CD14-positive monocyte (primary cell): ENCODE data around the gene IRS1. TPM values are rescaled to one million over a fixed set of nuclear protein-coding genes. Genes with fewer than 3 reads are reported as not detected.

ENCODE experiments used
- DNase-seq, 3 donors: peaks; one replicate each; pipeline ENCODE4 v3.0.0-alpha.2; 2011 to 2022
- H2AFZ ChIP-seq: 2 replicates; pipeline ENCODE4 v1.6.0; 2012; ENCODE audit warnings: mild to moderate bottlenecking, low read depth, low read length, inconsistent platforms; ENCODE audit not compliant: insufficient read depth, poor library complexity, severe bottlenecking
- H3K27ac ChIP-seq, 2 donors: 1 replicate in 1 of 2; 2 replicates in 1 of 2; pipeline ENCODE4 v1.5.1; 2012 to 2013; ENCODE audit warnings: low read length in 2 of 2, control low read depth in 1 of 2, inconsistent platforms in 1 of 2, low read depth in 1 of 2, mild to moderate bottlenecking in 1 of 2
- H3K27me3 ChIP-seq, 2 donors: one replicate each; pipeline versions ENCODE4 v1.6.0 to v1.6.1; 2011 to 2013; ENCODE audit warnings: low read length in 2 of 2; ENCODE audit not compliant: control insufficient read depth in 2 of 2, insufficient read depth in 2 of 2
- H3K36me3 ChIP-seq, 2 donors: replicated peaks in 1 of 2; 1 replicate in 1 of 2; 2 replicates in 1 of 2; pipeline versions ENCODE4 v1.5.1 to v1.6.1; 2012 to 2013; ENCODE audit warnings: low read length in 2 of 2, control low read depth in 1 of 2, inconsistent platforms in 1 of 2, mild to moderate bottlenecking in 1 of 2; ENCODE audit not compliant: insufficient read depth in 2 of 2, control insufficient read depth in 1 of 2
- H3K4me1 ChIP-seq, 2 donors: 1 replicate in 1 of 2; 2 replicates in 1 of 2; pipeline versions ENCODE4 v1.5.1 to v1.6.1; 2012 to 2013; ENCODE audit warnings: low read length in 2 of 2, control low read depth in 1 of 2, inconsistent platforms in 1 of 2, mild to moderate bottlenecking in 1 of 2, moderate library complexity in 1 of 2; ENCODE audit not compliant: insufficient read depth in 2 of 2, control insufficient read depth in 1 of 2
- H3K4me2 ChIP-seq: replicated peaks from 2 replicates; pipeline ENCODE3; 2012; ENCODE audit warnings: low read length, moderate library complexity, mild to moderate bottlenecking; ENCODE audit not compliant: poor library complexity, severe bottlenecking; ENCODE audit errors: extremely low read depth
- H3K4me3 ChIP-seq, 3 experiments: fragments of 200-600 bp in 1 of 3; sonication (generic) in 1 of 3; replicated peaks in 1 of 3; 1 replicate in 2 of 3; 2 replicates in 1 of 3; pipeline ENCODE4 v1.5.1; 2011 to 2013; ENCODE audit warnings: low read length in 3 of 3, mild to moderate bottlenecking in 3 of 3, control low read depth in 2 of 3, low read depth in 2 of 3, inconsistent platforms in 1 of 3, moderate library complexity in 1 of 3
- H3K79me2 ChIP-seq: 2 replicates; pipeline ENCODE4 v1.6.0; 2012; ENCODE audit warnings: mild to moderate bottlenecking, control low read depth, inconsistent platforms, low read length, moderate library complexity; ENCODE audit not compliant: insufficient read depth
- H3K9ac ChIP-seq: 2 replicates; pipeline ENCODE4 v1.6.0; 2017; ENCODE audit warnings: low read length, mild to moderate bottlenecking; ENCODE audit not compliant: insufficient read depth, poor library complexity, severe bottlenecking
- H3K9me3 ChIP-seq, 2 donors: replicated peaks in 1 of 2; 1 replicate in 1 of 2; 2 replicates in 1 of 2; pipeline versions ENCODE4 v1.5.1 to v1.6.1; 2012 to 2013; ENCODE audit warnings: low read length in 2 of 2, control low read depth in 1 of 2; ENCODE audit not compliant: control insufficient read depth in 1 of 2, insufficient read depth in 1 of 2
- H4K20me1 ChIP-seq: 2 replicates; pipeline ENCODE4 v1.6.0; 2012; ENCODE audit warnings: mild to moderate bottlenecking, low read length, control low read depth, moderate library complexity; ENCODE audit not compliant: insufficient read depth
- H3K27ac Mint-ChIP-seq, 7 donors: one replicate each; pipeline ENCODE4 v1.8.0; 2020; ENCODE audit warnings: mild to moderate bottlenecking in 7 of 7, mixed read lengths in 7 of 7, moderate library complexity in 6 of 7, inconsistent platforms in 2 of 7
- H3K27me3 Mint-ChIP-seq, 3 donors: one replicate each; pipeline ENCODE4 v1.8.0; 2021 to 2022; ENCODE audit warnings: low read depth in 3 of 3, mild to moderate bottlenecking in 3 of 3, mixed read lengths in 3 of 3, moderate library complexity in 3 of 3, inconsistent platforms in 1 of 3
- H3K36me3 Mint-ChIP-seq, 2 donors: one replicate each; pipeline ENCODE4 v1.8.0; 2020; ENCODE audit warnings: mixed read lengths in 2 of 2, inconsistent platforms in 1 of 2, mild to moderate bottlenecking in 1 of 2
- H3K4me1 Mint-ChIP-seq: one replicate; pipeline ENCODE4 v1.8.0; 2020; ENCODE audit warnings: mild to moderate bottlenecking, mixed read lengths
- H3K4me3 Mint-ChIP-seq, 2 donors: one replicate each; pipeline ENCODE4 v1.8.0; 2020; ENCODE audit warnings: mild to moderate bottlenecking in 2 of 2, mixed read lengths in 2 of 2, moderate library complexity in 1 of 2
- H3K9me3 Mint-ChIP-seq, 7 donors: one replicate each; pipeline ENCODE4 v1.8.0; 2020 to 2022; ENCODE audit warnings: mixed read lengths in 7 of 7, mild to moderate bottlenecking in 6 of 7, moderate library complexity in 6 of 7, inconsistent platforms in 2 of 7
- CTCF ChIP-seq: fragments of 200-600 bp; IDR thresholded peaks from one replicate; pipeline ENCODE4 v1.8.0; 2022; ENCODE audit warnings: antibody characterized with exemption, mild to moderate bottlenecking
- WGBS: methylation state at CpG from one replicate; pipeline ENCODE4 v1.1.5; 2013; ENCODE audit warnings: missing lambda C conversion rate; ENCODE audit not compliant: insufficient coverage; 5-methylcytosine and 5-hydroxymethylcytosine counted together
- intact Hi-C, 2 donors: fragments of 100-400 bp; cut with micrococcal nuclease; formaldehyde crosslinking; loops; one replicate each; pipeline versions ENCODE4 v1.15.0 to v1.15.1; 2023
- polyA plus RNA-seq, 3 donors: library from polyadenylated mRNA; depleted of rRNA in 1 of 3; unstranded in 2 of 3; stranded (reverse) in 1 of 3; fragments of 300-500 nt in 2 of 3; fragments of >200 nt in 1 of 3; fragmentation: Illumina TruSeq in 2 of 3; gene quantifications; 1 replicate in 2 of 3; 2 replicates in 1 of 3; pipeline ENCODE4 v1.2.3, GENCODE V29; 2012 to 2021

Gene IRS1
- polyA plus RNA-seq, 3 donors = 0.10 to 0.19 TPM; not detected in 1

GRCh38 chr2:226788881-226789490 is 10.6 kb downstream of the IRS1 start:
- H3K4me3 ChIP-seq = no peak overlapping the region
- H3K36me3 ChIP-seq = no peaks in the 10 kb centered on the region
- no peaks in the 10 kb centered on the region for H3K79me2 ChIP-seq
- no peak overlapping the region for H3K4me3 Mint-ChIP-seq
- peaks cover 7% of the 10 kb centered on the region in 2 donors for H3K27me3 ChIP-seq
- H4K20me1 ChIP-seq = no peaks in the 10 kb centered on the region
- H3K4me1 Mint-ChIP-seq = peaks cover 14% of the 10 kb centered on the region
- H3K4me2 ChIP-seq = no peak overlapping the region
- intact Hi-C loops = no loop called here
- peaks cover 2 to 9% (median 9%) of the 10 kb centered on the region in 3 donors for H3K27me3 Mint-ChIP-seq
- H3K9ac ChIP-seq = no peak overlapping the region
- no CpG with 5 or more reads among the region's 3 CpGs for WGBS
- H3K36me3 Mint-ChIP-seq = no peaks in the 10 kb centered on the region
- no peaks in the 10 kb centered on the region for H3K9me3 ChIP-seq
- H3K9me3 Mint-ChIP-seq = peaks cover 2 to 13% (median 5%) of the 10 kb centered on the region in 7 donors
- no peak for DNase-seq
- no peak for TF ChIP-seq CTCF
- H3K27ac Mint-ChIP-seq = no peak overlapping the region
- peaks cover 14 to 21% of the 10 kb centered on the region in 2 donors for H3K4me1 ChIP-seq
- H2AFZ ChIP-seq = no peak overlapping the region
- H3K27ac ChIP-seq = no peak overlapping the region

- H3K4me1 Mint-ChIP-seq = peaks cover 14% of the 10 kb centered on the region
- H3K4me3 ChIP-seq = no peak overlapping the region
- no peak for TF ChIP-seq CTCF
- no peaks in the 10 kb centered on the region for H4K20me1 ChIP-seq
- H3K9ac ChIP-seq = no peak overlapping the region
- H3K36me3 ChIP-seq = no peaks in the 10 kb centered on the region
- H3K36me3 Mint-ChIP-seq = no peaks in the 10 kb centered on the region
- no peak overlapping the region for H3K27ac Mint-ChIP-seq
- no peaks in the 10 kb centered on the region for H3K9me3 ChIP-seq
- no peak overlapping the region for H2AFZ ChIP-seq
- peaks cover 2 to 13% (median 5%) of the 10 kb centered on the region in 7 donors for H3K9me3 Mint-ChIP-seq
- no peak overlapping the region for H3K4me3 Mint-ChIP-seq
- H3K4me2 ChIP-seq = no peak overlapping the region
- H3K27me3 ChIP-seq = peaks cover 7% of the 10 kb centered on the region in 2 donors
- no peaks in the 10 kb centered on the region for H3K79me2 ChIP-seq
- intact Hi-C loops = no loop called here
- no peak for DNase-seq
- peaks cover 2 to 9% (median 9%) of the 10 kb centered on the region in 3 donors for H3K27me3 Mint-ChIP-seq
- H3K4me1 ChIP-seq = peaks cover 14 to 21% of the 10 kb centered on the region in 2 donors
- H3K27ac ChIP-seq = no peak overlapping the region
These were observed 11.6 kb downstream of the IRS1 start for GRCh38 chr2:226788064-226788463.
